GM12865 (cell line): ENCODE measurements around the gene SIAE.

ENCODE experiments used
- DNase-seq: peaks from one replicate; pipeline ENCODE4 v3.0.0; 2010; ENCODE audit warnings: low read depth
- H3K4me3 ChIP-seq: 2 replicates; pipeline ENCODE4 v1.5.1; 2011; ENCODE audit warnings: mild to moderate bottlenecking, low read depth, low read length, control low read depth
- TF ChIP-seq, protein P1 (sequence below): IDR thresholded peaks from 2 replicates; pipeline ENCODE4 v1.5.1; 2011; ENCODE audit warnings: low read length, control low read depth, low read depth, inconsistent platforms; ENCODE audit not compliant: insufficient read depth; ENCODE audit errors: missing control alignments

The SIAE gene

DNA sequence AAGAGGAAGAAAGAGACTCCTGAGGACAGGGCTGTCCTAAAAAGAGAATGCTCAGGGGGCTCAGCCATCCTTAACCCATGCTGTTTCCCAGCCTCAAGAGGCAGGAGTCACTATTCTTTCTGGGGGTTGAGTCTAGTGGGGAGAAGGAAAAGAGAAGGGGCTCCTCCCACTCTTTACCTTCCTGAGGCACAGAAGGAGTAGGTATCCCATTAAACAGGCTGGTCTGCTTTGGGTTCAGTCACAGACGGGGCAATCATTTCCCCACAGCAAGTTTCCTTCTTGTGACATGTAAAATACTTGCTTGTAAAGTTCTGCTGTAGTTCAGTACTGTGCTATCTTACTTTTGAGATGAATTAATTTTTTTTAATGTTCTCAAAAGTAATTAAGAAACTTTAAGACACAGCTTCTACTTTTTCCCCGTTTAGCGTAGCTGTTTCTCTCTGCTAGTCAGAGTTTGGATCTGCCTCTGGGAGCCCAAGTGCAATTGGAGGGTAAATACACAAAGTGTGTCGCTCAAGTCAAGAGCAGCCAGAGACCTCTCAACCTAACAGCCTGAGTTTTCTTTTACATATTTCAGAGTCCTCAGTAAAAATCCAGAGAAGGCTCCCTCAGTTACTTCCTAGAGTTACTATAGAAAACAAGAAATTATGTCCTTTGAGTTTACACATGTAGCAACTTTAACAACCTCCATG, 88.7 kb downstream of the SIAE start:
- H3K4me3 ChIP-seq: no peak overlapping the region
- TF ChIP-seq, protein P1, sequence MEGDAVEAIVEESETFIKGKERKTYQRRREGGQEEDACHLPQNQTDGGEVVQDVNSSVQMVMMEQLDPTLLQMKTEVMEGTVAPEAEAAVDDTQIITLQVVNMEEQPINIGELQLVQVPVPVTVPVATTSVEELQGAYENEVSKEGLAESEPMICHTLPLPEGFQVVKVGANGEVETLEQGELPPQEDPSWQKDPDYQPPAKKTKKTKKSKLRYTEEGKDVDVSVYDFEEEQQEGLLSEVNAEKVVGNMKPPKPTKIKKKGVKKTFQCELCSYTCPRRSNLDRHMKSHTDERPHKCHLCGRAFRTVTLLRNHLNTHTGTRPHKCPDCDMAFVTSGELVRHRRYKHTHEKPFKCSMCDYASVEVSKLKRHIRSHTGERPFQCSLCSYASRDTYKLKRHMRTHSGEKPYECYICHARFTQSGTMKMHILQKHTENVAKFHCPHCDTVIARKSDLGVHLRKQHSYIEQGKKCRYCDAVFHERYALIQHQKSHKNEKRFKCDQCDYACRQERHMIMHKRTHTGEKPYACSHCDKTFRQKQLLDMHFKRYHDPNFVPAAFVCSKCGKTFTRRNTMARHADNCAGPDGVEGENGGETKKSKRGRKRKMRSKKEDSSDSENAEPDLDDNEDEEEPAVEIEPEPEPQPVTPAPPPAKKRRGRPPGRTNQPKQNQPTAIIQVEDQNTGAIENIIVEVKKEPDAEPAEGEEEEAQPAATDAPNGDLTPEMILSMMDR: no peak
- DNase-seq: no peak

DNA sequence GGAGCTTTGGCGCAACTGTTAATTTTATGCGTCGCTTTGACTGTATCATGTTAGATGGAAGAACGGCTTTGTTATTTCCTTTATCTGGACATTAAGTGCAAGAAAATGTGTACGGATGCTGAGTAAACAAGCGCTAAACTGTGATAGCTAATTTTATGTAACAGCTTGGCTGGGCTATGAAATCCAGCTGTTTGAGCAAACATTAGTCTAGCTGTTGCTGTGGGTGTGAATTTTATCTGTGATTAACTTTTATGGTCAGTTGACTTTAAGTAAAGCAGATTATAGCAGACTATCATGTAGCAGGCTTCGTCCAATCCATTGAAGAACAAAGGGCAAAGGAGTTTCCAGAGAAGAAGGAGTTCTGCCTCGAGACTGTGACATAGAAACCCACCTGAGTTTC, 89.8 kb downstream of the SIAE start:
- H3K4me3 ChIP-seq: no peak overlapping the region
- TF ChIP-seq, protein P1: no peak
- DNase-seq: no peak
